Activated CD8-positive, alpha-beta memory T cell treated with anti-CD3 and anti-CD28 coated beads, Interleukin-2, amount 50 U/mL, for 1 hour (primary cell): ENCODE data around the gene HTR4.

Experiments used
- DNase-seq: peaks from one replicate; pipeline ENCODE4 v3.0.0-alpha.2; 2020; ENCODE audit errors: extremely low read depth

HTR4 gene

DNA sequence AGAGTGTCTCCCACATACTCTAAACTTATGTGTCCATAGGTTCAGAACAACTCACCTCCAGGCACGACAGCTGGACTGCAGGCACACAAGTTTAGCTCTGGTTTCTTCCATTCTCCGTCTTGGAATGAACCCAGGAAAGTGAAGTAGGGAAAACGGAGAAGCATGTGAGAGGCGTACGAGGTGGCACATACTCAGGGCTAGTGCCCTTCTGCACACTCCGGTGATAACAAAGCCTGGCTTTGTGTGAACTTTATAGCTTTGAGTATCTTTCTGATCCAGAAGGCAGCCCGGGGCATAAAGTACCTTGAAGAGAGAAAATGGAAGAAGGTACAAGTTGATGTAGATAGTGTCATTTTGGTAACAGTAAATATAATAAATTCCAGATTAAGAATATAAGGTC lies 11.1 kb upstream of the HTR4 start:
- DNase-seq, result no peak

- DNase-seq, result no peak
Observed at GRCh38 chr5:148663509-148663908, 9.2 kb upstream of the HTR4 start.

GRCh38 chr5:148660346-148660660 lies 6.0 kb upstream of the HTR4 start:
- DNase-seq, result no peak

- no peak for DNase-seq
Observed at GRCh38 chr5:148659641-148660345, 5.5 kb upstream of the HTR4 start.

GRCh38 chr5:148653291-148653835 lies 964 bp downstream of the HTR4 start:
- no peak for DNase-seq

GRCh38 chr5:148651528-148651927 lies 2.8 kb downstream of the HTR4 start:
- DNase-seq, result no peak

DNA sequence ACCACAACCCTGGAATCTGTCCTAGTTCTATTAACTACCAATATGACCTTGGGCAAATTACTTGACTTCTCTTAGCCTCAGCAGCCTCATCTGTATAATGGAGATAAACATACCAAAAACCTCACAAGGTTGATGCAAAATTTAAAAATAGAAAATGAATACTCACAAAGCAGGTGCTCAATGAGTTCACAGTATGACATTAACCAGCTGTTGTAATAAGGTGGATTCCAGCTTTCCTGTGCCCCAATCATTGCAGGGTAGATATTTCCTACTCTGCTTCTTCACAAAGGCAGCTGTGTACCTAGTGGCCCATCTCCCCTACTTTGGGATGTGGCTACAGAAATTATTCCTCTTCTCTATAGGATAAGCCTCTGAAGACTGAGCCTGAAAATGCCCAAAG lies 8.8 kb downstream of the HTR4 start:
- no peak for DNase-seq

DNA sequence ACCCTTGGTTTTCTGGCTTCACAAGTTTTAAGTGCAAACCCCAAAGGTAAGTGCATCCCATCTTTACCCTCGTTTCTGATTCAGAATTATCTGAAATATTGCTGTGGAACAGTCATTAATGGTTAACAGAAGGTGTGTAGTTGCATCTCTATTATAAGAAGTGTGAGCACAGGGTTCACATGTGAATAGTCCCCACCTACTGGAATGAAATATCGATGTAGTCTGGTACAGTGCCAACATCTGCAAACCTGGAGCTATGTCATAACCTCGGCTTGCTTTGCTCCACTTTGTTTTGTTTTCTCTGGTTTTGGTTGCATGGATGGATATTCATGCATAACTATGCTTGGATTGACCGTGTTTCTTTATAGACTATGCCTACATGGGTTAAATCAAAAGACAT lies 12.6 kb downstream of the HTR4 start:
- DNase-seq, result no peak

DNA sequence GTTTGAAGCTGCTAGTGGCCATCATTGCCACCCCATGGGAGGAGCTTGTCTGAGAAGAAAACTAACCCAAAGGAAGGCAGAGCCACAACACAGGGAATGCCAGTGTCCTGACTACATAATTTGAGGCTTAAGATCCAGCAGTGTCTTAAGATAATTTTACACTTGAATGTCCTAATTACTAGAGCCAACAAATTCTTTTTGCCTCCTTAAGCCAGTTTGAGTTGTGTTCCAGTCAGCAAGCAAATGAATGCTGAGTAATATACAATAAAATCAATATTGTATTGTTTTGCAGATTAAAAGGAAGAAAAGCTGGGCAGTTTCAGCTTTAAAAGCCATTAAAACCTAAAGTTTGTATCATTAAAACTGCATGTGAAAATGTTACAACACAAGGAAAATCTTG lies 13.9 kb downstream of the HTR4 start:
- no peak for DNase-seq

DNA sequence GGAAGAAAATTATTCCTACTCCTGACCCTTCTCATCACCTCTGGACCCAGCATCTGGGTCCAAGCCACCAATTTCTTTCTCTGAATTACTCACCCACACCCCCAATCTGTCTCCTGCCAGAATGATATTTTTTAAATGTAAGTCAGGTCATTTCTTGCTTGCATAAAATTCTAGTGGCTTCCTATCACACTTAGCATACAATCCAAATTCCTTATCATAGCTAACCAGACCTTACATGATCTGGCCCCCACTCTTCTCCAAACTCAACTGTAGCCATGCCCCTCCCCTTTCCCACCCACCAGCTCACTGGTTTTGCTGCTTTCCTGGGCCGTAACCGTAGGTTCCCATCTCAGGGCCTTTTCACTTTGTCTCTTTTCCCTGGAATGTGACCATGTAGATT lies 15.2 kb downstream of the HTR4 start:
- DNase-seq, result no peak

DNA sequence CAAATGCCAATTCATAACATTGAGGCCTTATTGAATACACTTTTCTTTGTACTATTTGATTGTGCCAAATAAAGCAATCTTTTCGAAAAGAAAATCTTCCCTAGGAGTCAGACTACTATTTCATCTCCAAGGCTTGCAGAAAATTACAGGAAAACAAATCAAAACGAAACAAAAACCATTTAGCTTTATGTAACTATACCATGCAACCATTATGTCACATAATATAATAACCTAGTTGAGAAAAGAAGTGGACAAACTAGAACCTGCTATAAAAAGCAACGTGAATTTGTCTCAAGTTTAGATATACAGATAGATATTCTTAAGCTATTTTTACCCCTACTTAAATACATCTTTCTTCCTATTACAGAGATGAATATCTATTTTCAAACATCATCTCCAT lies 18.0 kb downstream of the HTR4 start:
- no peak for DNase-seq

DNA sequence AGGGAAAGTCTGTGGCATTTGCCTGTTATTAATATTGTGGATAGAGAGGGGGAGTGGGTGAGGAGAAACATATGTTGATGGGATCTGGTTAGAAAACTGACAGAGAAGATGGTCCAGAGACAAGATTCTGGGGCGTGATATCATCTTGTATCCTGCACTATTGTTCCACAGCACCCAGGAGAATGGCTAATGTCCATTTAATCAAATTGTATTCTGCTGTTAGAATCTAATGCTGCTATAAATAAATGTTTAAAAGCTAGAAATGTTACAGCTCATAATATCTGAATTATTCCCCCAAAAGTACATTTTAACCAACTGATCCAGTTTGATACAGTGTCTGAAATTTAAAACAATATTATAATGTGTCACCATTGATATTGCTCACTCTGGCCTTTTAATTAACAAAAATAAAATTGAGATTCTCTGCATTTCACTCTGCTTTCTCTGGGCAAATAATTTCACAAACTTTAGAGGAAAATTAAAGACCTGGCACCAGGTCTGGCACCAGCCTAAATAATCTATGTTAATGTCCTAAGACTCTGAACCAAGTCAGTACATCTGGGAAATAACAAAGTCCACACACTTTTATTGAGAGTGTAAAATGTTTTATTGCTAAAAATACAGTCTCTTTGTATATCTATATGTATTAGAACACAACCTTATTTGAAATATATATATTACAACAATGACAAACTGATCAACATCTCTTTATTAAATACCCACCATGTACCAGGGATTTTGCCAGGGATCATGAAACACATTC lies 18.8 kb downstream of the HTR4 start:
- DNase-seq, result no peak

- DNase-seq, result no peak
Observed at GRCh38 chr5:148633067-148633377, 21.3 kb downstream of the HTR4 start.

GRCh38 chr5:148632255-148633066 lies 21.9 kb downstream of the HTR4 start:
- no peak for DNase-seq

- no peak for DNase-seq
Observed at GRCh38 chr5:148626986-148627385, 27.3 kb downstream of the HTR4 start.

DNA sequence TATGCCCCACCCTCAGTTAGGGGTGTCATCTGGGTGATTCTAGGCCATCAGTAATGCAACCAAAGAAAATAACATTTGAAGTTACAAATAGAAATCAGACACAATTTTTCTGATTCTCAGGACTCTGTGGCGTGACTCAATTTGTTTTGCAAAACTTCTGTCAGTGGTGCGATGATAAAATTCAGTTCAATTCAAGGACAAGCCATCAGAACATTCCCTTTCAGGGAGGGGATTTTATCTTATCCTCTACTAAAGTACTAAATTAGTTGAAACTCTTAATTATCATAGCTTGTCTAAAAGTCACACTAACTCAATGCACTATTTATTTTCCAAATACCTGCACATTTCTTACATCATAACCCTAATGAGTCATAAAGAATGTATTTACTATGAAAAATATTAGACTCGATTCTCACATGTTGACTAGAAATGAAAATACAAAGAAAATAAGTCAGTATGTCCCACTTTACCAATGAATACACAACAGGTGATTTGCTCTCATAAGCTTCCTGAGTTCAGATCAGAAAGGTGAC lies 28.2 kb downstream of the HTR4 start:
- no peak for DNase-seq

- DNase-seq, result no peak
Observed at GRCh38 chr5:148625250-148625649, 29.1 kb downstream of the HTR4 start.

DNA sequence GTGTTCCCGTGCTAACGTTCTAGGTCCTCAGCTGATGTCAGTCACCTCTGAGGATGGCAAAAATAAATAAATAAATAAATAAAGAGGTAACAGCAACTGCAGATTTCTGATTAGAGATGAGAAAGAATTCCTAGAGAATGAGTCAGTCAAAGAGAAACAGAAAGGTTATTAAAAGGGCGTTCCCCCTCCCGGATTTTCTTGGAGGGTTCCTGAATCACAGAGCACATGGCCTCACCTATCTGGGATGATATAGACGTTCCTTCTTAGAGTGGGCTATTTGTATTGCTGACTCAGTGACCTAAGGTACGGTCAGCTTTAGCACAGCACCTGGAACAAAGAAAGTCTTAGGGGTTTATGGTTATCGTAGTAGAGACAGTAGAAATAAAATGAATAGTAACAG lies 30.6 kb downstream of the HTR4 start:
- no peak for DNase-seq

DNA sequence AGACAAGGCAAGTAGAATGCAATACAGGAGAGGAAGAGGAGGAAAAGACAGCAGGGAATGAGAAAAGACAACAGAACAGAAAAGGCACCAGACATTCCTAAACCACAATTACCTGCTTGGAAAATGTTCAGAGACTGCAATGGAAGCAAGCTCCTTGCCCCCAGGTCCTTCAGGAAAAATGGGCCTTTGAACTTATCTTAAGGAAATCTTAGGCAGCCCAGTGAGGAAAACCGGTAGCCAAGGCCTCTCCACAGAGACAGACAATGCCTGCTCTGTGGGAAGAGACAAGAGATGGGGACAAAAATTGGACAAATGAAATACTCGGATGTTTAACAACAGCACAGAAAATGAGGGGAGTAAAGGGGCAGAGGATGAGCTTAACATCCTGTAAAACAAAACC lies 31.2 kb downstream of the HTR4 start:
- DNase-seq, result no peak

DNA sequence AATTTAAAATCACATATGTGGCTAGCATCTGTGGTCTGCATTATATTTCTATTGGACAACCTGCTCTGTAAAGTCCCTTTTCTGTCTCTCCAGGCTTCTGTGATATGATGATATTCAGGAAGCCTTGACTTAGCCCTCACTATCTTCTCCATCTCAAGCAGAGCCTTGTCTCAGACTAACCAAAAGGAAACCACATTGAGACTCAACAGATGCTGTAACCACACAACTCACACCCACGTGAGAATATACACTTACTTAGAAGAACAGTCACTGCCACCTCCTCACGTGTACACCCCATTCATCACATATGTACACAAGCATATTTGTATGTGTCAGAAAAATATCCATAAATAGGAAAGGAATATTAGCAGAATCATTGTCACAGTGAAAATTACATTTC lies 33.6 kb downstream of the HTR4 start:
- no peak for DNase-seq

DNA sequence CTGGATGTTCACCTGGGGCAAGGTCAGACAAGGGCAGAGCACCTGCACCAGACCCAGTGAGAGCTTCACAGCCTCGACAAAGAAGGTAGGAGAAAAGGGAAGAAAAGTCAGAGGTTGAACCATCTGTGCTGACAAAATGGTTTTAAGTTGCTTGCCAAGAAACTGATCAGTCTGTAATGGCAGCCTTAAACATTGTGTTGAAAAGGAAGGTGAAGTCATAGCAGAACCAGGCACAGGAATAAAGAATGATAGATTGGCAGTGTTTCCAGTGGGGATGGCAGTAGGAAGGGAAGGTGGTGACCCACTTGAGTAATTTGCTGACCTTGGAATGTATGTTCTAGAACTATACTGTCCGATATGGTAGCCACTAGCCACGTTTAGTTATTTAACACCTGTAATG lies 34.2 kb downstream of the HTR4 start:
- no peak for DNase-seq

DNA sequence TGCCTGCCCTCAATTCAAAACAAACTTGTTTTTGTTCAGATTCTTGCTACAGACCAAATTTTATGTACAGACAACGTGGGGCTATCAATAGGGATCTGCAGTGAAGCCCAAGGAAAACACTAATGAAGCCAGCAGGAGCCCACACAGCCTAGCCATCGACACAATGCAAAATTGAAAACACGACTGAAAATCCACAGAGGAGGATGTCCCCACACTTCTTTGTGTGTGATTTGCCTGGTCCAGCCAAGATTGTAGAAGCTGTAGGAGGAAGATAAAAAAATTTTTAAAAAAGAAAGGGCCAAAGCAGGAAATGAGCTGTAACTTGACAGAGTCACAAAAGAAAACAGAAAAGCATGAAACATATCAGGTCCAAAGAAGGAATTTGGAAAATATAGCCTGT lies 34.8 kb downstream of the HTR4 start:
- DNase-seq, result no peak
